K562 (cell line): ENCODE data around the gene UBE2L3. TPM values are rescaled to one million over a fixed set of nuclear protein-coding genes. Genes with fewer than 3 reads are reported as not detected.

Source experiments
- CBFA2T2 ChIP-seq: fragments of 450-650 bp; conservative IDR thresholded peaks from 2 replicates; pipeline ENCODE4 v1.6.1; 2017; ENCODE audit warnings: mild to moderate bottlenecking
- MCM7 ChIP-seq, 2 experiments: fragments of 450-650 bp; IDR thresholded peaks; 2 replicates each; pipeline ENCODE4 v1.6.1; 2016 to 2018
- SMARCA5 ChIP-seq: fragments of 450-650 bp; IDR thresholded peaks from 2 replicates; pipeline ENCODE4 v1.6.1; 2016
- SMARCE1 ChIP-seq: fragments of 450-650 bp; IDR thresholded peaks from 2 replicates; pipeline ENCODE4 v1.7.1; 2016; ENCODE audit warnings: mild to moderate bottlenecking
- ZBTB17 ChIP-seq: fragments of 450-650 bp; formaldehyde crosslinking; IDR thresholded peaks from 2 replicates; pipeline ENCODE4 v1.4.0; 2020; ENCODE audit warnings: mild to moderate bottlenecking
- ZNF586 ChIP-seq: fragments of 450-650 bp; formaldehyde crosslinking; conservative IDR thresholded peaks from 2 replicates; pipeline ENCODE4 v1.4.0; 2020; ENCODE audit warnings: mild to moderate bottlenecking, moderate library complexity
- ZNF77 ChIP-seq: fragments of 250-450 bp; sonication (Bioruptor Pico); IDR thresholded peaks from 2 replicates; pipeline ENCODE4 v1.5.0; 2020
- ZSCAN32 ChIP-seq: fragments of 450-650 bp; formaldehyde crosslinking; IDR thresholded peaks from 2 replicates; pipeline ENCODE4 v1.4.0; 2020; ENCODE audit warnings: mild to moderate bottlenecking, moderate library complexity
- polyA plus RNA-seq, 8 experiments: library from polyadenylated mRNA; depleted of rRNA in 4 of 8; stranded (reverse) in 5 of 8; unstranded in 3 of 8; fragments of >200 nt; fragmentation: Nextera tagmentation in 2 of 8; fragmentation: Illumina TruSeq in 1 of 8; extraction: Ambion mirVana in 2 of 8; extraction: Trizol in 1 of 8; gene quantifications; 2 replicates each; pipeline versions ENCODE4 v1.2.1 to v1.2.3, GENCODE V29; 2011 to 2014; ENCODE audit warnings: inconsistent platforms in 1 of 8, missing spikeins in 1 of 8
- total RNA-seq, 7 experiments: library from RNA; depleted of rRNA in 6 of 7; stranded (reverse); fragments of >200 nt in 6 of 7; fragmentation: Illumina TruSeq in 2 of 7; extraction: Trizol in 2 of 7; gene quantifications; 2 replicates each; pipeline versions ENCODE4 v1.2.1 to v1.2.3, GENCODE V29; 2011 to 2021; ENCODE audit warnings: low replicate concordance in 1 of 7
- TF ChIP-seq, protein P1 (sequence below): sonication (generic); formaldehyde crosslinking; IDR thresholded peaks from 2 replicates; pipeline ENCODE4 v1.8.0; 2022; ENCODE audit warnings: missing genetic modification reagents, mild to moderate bottlenecking, borderline replicate concordance
- TF ChIP-seq, protein P2 (sequence below): sonication (generic); formaldehyde crosslinking; IDR thresholded peaks from 2 replicates; pipeline ENCODE4 v1.8.0; 2022; ENCODE audit warnings: mild to moderate bottlenecking, missing genetic modification reagents
- TF ChIP-seq, protein P3 (sequence below): sonication (generic); IDR thresholded peaks from 2 replicates; pipeline ENCODE4 v1.6.1; 2016
- TF ChIP-seq, protein P4 (sequence below), 2 experiments: fragments of 450-650 bp in 1 of 2; sonication (generic) in 1 of 2; formaldehyde crosslinking in 1 of 2; IDR thresholded peaks in 1 of 2; conservative IDR thresholded peaks in 1 of 2; 2 replicates each; pipeline versions ENCODE4 v1.6.1 to v1.8.1; 2016 to 2023; ENCODE audit warnings: mild to moderate bottlenecking in 2 of 2, moderate library complexity in 2 of 2, inconsistent platforms in 1 of 2, missing genetic modification reagents in 1 of 2

UBE2L3 gene
- total and polyA plus RNA-seq, 9 of the 15 experiments (the other 6 are each of a cell fraction or from before 2014, with no cell fraction given): 215 to 625 (median 285) TPM

DNA sequence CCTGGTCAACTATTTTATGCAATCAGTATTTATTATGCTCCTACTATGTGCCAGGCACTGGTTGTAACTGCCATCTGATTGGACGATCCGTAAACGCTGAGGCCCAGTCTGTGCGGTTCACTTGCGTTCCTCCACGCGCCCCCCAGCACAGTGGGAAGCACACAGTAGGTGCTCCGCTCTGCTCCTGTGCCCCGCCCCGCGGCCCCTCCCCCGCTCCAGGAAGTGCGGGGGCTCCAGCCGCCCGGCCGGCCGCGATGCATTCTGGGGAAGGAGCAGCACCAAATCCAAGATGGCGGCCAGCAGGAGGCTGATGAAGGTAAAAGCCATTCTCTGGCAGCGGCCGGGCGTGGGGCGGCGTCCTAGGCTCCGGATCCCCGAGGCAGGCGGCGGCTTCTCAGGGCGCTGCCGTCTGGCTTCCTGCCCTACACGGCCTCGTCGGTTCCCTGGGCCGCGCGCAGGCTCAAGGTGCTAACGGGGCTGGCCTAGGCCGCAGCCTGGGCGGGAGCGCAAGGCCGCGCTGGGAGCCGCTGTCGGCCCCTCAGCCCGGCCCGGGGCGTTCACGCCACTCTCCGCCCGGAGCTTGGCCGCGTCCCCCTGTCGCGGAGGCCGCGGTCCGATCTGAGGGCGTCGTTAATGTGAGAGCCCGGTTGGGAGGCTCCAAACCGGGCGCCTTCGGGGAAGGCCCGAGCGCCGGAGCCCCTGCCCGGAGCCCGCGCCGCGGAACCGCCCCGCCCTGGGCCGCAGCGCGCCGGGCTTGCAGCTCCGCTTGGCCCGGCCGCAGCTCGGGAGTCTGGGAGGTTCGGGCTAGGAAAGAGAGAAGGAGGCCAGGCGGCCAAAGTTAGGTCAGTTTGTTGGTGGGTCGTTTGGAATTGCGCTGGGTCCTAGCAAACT lies at the start of gene UBE2L3 (continued):
- TF ChIP-seq, protein P1, sequence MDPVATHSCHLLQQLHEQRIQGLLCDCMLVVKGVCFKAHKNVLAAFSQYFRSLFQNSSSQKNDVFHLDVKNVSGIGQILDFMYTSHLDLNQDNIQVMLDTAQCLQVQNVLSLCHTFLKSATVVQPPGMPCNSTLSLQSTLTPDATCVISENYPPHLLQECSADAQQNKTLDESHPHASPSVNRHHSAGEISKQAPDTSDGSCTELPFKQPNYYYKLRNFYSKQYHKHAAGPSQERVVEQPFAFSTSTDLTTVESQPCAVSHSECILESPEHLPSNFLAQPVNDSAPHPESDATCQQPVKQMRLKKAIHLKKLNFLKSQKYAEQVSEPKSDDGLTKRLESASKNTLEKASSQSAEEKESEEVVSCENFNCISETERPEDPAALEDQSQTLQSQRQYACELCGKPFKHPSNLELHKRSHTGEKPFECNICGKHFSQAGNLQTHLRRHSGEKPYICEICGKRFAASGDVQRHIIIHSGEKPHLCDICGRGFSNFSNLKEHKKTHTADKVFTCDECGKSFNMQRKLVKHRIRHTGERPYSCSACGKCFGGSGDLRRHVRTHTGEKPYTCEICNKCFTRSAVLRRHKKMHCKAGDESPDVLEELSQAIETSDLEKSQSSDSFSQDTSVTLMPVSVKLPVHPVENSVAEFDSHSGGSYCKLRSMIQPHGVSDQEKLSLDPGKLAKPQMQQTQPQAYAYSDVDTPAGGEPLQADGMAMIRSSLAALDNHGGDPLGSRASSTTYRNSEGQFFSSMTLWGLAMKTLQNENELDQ: no peak; the same call in 1 of the 2 replicates
- TF ChIP-seq ZNF77 (no peak), ZNF586 (CRISPR knock-in tag) (peak; percentile 87), SMARCE1 (no peak), ZBTB17 (CRISPR knock-in tag) (peak; percentile 91), CBFA2T2 (no peak), ZSCAN32 (0 out of 2 replicates have a peak, but pooled peaks have one; percentile 2), SMARCA5 (no peak), MCM7 (IDR thresholded peaks at IDR 0.05) (no peak)
- TF ChIP-seq, protein P2, sequence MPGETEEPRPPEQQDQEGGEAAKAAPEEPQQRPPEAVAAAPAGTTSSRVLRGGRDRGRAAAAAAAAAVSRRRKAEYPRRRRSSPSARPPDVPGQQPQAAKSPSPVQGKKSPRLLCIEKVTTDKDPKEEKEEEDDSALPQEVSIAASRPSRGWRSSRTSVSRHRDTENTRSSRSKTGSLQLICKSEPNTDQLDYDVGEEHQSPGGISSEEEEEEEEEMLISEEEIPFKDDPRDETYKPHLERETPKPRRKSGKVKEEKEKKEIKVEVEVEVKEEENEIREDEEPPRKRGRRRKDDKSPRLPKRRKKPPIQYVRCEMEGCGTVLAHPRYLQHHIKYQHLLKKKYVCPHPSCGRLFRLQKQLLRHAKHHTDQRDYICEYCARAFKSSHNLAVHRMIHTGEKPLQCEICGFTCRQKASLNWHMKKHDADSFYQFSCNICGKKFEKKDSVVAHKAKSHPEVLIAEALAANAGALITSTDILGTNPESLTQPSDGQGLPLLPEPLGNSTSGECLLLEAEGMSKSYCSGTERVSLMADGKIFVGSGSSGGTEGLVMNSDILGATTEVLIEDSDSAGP (CRISPR knock-in tag): peak; percentile 71; the same call in 1 of the 2 replicates
- TF ChIP-seq, protein P3, sequence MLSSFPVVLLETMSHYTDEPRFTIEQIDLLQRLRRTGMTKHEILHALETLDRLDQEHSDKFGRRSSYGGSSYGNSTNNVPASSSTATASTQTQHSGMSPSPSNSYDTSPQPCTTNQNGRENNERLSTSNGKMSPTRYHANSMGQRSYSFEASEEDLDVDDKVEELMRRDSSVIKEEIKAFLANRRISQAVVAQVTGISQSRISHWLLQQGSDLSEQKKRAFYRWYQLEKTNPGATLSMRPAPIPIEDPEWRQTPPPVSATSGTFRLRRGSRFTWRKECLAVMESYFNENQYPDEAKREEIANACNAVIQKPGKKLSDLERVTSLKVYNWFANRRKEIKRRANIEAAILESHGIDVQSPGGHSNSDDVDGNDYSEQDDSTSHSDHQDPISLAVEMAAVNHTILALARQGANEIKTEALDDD: no peak
- TF ChIP-seq, protein P4, sequence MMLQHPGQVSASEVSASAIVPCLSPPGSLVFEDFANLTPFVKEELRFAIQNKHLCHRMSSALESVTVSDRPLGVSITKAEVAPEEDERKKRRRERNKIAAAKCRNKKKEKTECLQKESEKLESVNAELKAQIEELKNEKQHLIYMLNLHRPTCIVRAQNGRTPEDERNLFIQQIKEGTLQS (IDR thresholded peaks at IDR 0.05): no peak
- TF ChIP-seq, protein P4 (CRISPR knock-in tag; conservative IDR thresholded peaks at IDR 0.05): peak; percentile 81; the same call in 1 of the 2 replicates
